ENCODE results near the gene CCHCR1.

DNA sequence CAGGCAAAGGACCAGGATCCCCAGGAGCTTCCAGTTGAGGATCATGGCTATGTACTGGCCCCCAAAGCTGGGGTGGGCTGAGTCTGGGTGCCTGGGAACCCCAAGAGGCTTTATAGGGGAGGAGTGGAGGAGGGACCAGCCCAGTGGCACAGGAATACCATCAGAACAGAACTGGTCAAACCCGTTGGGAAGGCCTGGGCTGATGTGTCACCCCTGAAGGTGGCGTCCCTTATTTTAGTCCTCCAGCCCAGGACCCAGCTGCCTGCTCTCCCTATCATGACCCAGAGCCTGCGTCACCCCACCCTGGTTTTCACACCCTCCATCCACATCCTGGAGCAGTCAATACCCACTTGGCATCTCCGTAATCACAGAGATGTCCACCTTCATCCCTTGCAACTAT, 18.6 kb downstream of the CCHCR1 start, which contains the start of gene PSORS1C2:
- TF ChIP-seq EZH2 (IDR thresholded peaks at IDR 0.05) (no peak), EZH2phosphoT487 (IDR thresholded peaks at IDR 0.05) (no peak)
- TF ChIP-seq, protein P1, sequence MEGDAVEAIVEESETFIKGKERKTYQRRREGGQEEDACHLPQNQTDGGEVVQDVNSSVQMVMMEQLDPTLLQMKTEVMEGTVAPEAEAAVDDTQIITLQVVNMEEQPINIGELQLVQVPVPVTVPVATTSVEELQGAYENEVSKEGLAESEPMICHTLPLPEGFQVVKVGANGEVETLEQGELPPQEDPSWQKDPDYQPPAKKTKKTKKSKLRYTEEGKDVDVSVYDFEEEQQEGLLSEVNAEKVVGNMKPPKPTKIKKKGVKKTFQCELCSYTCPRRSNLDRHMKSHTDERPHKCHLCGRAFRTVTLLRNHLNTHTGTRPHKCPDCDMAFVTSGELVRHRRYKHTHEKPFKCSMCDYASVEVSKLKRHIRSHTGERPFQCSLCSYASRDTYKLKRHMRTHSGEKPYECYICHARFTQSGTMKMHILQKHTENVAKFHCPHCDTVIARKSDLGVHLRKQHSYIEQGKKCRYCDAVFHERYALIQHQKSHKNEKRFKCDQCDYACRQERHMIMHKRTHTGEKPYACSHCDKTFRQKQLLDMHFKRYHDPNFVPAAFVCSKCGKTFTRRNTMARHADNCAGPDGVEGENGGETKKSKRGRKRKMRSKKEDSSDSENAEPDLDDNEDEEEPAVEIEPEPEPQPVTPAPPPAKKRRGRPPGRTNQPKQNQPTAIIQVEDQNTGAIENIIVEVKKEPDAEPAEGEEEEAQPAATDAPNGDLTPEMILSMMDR (IDR thresholded peaks at IDR 0.05) = no peak

Data from neural progenitor cell (in vitro differentiated cells).